OCI-LY3 (cell line): ENCODE results near the gene OR8G5.
"Not testable (repeated sequence)": the region's sequence is repeated elsewhere in the genome, so short reads cannot be mapped to it uniquely, and the experiment has no call there.

Source experiments
- H2AFZ ChIP-seq: fragments of 200-600, 300-600 bp; shearing (Covaris generic); 2 replicates; pipeline ENCODE4 v1.6.0; 2014; ENCODE audit warnings: antibody characterized with exemption, low read depth, low read length
- H3K27ac ChIP-seq: fragments of 200-600, 300-600 bp; sonication (generic); 2 replicates; pipeline ENCODE4 v1.5.1; 2014; ENCODE audit warnings: mild to moderate bottlenecking, low read length, moderate library complexity, mixed read lengths
- H3K27me3 ChIP-seq: fragments of 200-600, 300-600 bp; sonication (generic); 2 replicates; pipeline ENCODE4 v1.6.1; 2014; ENCODE audit warnings: low read depth, low read length, mixed read lengths
- H3K36me3 ChIP-seq: fragments of 200-600, 300-600 bp; sonication (generic); replicated peaks from 2 replicates; pipeline ENCODE3; 2014; ENCODE audit warnings: low read depth, low read length, mixed read lengths
- H3K4me1 ChIP-seq: fragments of 300-600, 200-600 bp; sonication (generic); 2 replicates; pipeline ENCODE4 v1.6.1; 2014; ENCODE audit warnings: low read length, mixed read lengths
- H3K4me2 ChIP-seq: fragments of 200-600, 300-600 bp; sonication (generic); 2 replicates; pipeline ENCODE4 v1.6.1; 2014; ENCODE audit warnings: low read length, mixed read lengths
- H3K4me3 ChIP-seq: fragments of 300-600, 200-600 bp; sonication (generic); 2 replicates; pipeline ENCODE4 v1.5.1; 2014; ENCODE audit warnings: antibody characterized with exemption, mild to moderate bottlenecking, low read length, moderate library complexity
- H3K79me2 ChIP-seq: fragments of 300-600, 200-600 bp; shearing (Covaris generic); 2 replicates; pipeline ENCODE4 v1.6.1; 2014; ENCODE audit warnings: mild to moderate bottlenecking, low read length, mixed read lengths
- H3K9ac ChIP-seq: fragments of 300-600, 200-600 bp; shearing (Covaris generic); 2 replicates; pipeline ENCODE4 v1.6.0; 2014; ENCODE audit warnings: mild to moderate bottlenecking, low read length, moderate library complexity
- H3K9me3 ChIP-seq: fragments of 200-600, 300-600 bp; shearing (Covaris generic); 2 replicates; pipeline ENCODE4 v1.6.1; 2014; ENCODE audit warnings: low read length, mixed read lengths; ENCODE audit not compliant: insufficient read depth
- H4K20me1 ChIP-seq: fragments of 200-600, 300-600 bp; sonication (generic); 2 replicates; pipeline ENCODE4 v1.6.1; 2016; ENCODE audit warnings: low read length, mixed read lengths; ENCODE audit not compliant: insufficient read depth
- EZH2phosphoT487 ChIP-seq: fragments of 200-600 bp; shearing (Covaris generic); IDR thresholded peaks from 2 replicates; pipeline ENCODE4 v1.6.1; 2018; ENCODE audit warnings: antibody characterized with exemption, mixed run types, low read depth
- TF ChIP-seq, protein P1 (sequence below): fragments of 200-600, 300-600 bp; sonication (generic); IDR thresholded peaks from 2 replicates; pipeline ENCODE4 v1.5.1; 2014; ENCODE audit warnings: antibody characterized with exemption, low read length, low read depth

OR8G5 gene

DNA sequence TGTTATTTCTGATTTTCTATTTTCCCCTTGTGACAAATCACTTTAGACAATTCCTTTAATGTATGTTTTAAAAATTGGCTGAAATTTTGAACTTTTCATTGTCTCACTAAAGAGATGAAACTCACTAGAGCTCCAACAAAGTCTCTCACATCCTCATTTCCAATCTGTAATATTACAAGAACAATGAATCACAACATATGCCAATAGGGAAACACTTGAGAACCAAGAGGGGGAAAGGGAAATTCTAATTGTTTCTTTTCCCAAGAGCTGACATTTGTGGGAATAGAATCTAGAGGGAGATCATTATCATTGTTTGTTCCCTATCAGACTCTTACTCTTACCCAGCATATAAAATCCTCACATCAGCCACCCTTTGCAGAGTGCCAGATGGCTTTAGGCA, 44.9 kb upstream of the OR8G5 start:
- Histone ChIP-seq H3K9ac (no peak overlapping the region), H3K4me2 (no peak overlapping the region), H3K27me3 (no peaks in the 10 kb centered on the region), H3K79me2 (no peaks in the 10 kb centered on the region), H4K20me1 (no peaks in the 10 kb centered on the region), H2AFZ (no peak overlapping the region), H3K4me3 (no peak overlapping the region), H3K4me1 (no peaks in the 10 kb centered on the region), H3K9me3 (no peaks in the 10 kb centered on the region), H3K27ac (no peak overlapping the region), H3K36me3 (no peaks in the 10 kb centered on the region)
- TF ChIP-seq, protein P1, sequence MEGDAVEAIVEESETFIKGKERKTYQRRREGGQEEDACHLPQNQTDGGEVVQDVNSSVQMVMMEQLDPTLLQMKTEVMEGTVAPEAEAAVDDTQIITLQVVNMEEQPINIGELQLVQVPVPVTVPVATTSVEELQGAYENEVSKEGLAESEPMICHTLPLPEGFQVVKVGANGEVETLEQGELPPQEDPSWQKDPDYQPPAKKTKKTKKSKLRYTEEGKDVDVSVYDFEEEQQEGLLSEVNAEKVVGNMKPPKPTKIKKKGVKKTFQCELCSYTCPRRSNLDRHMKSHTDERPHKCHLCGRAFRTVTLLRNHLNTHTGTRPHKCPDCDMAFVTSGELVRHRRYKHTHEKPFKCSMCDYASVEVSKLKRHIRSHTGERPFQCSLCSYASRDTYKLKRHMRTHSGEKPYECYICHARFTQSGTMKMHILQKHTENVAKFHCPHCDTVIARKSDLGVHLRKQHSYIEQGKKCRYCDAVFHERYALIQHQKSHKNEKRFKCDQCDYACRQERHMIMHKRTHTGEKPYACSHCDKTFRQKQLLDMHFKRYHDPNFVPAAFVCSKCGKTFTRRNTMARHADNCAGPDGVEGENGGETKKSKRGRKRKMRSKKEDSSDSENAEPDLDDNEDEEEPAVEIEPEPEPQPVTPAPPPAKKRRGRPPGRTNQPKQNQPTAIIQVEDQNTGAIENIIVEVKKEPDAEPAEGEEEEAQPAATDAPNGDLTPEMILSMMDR, result no peak
- no peak for TF ChIP-seq EZH2phosphoT487

DNA sequence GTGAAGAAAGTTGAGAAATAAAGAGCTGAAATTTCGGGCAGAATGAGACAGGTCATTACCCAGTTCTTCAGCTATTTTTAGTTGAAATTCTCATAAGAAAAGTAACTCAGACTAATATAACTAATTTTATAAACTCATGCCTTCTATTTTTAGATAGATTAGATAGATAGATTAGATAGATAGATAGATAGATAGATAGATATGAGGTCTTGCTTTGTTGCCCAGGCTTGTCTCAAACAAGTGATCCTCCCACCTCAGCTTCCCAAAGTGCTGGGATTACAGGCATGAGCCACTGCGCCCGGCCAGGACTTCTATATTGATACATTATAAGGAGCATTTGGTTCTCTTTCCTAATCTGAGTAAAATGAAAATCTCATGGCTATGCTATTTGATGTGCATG, 42.1 kb upstream of the OR8G5 start:
- Histone ChIP-seq H2AFZ (no peak overlapping the region), H3K9me3 (no peaks in the 10 kb centered on the region), H4K20me1 (no peaks in the 10 kb centered on the region), H3K36me3 (no peaks in the 10 kb centered on the region), H3K9ac (no peak overlapping the region), H3K4me1 (no peaks in the 10 kb centered on the region), H3K27me3 (no peaks in the 10 kb centered on the region), H3K27ac (no peak overlapping the region), H3K4me2 (no peak overlapping the region), H3K4me3 (no peak overlapping the region), H3K79me2 (no peaks in the 10 kb centered on the region)
- TF ChIP-seq, protein P1, result no peak

DNA sequence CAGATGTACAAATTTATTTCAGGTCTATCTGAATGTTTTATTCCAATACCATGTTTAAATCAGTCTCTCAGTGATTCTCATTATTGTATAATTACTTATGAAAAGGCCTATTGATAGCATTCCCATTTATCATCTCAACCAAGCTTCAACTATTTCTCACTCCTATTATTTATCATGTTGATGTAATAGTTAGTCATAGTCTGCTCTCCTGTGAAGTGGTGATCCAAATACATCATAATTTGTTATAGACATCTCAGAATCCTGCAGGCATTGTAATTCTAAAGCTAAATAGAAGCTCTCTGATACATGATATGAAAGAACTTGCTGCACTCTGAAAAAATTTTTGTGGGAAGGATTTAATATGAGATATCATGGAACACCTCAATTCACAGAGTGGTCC, 37.0 kb upstream of the OR8G5 start:
- H3K36me3 ChIP-seq, result no peaks in the 10 kb centered on the region
- TF ChIP-seq, protein P1, result no peak
- no peak for TF ChIP-seq EZH2phosphoT487
- no peaks in the 10 kb centered on the region for H3K27me3 ChIP-seq
- no peak overlapping the region for H3K4me2 ChIP-seq
- no peaks in the 10 kb centered on the region for H3K4me1 ChIP-seq
- no peak overlapping the region for H3K9ac ChIP-seq
- H4K20me1 ChIP-seq, result no peaks in the 10 kb centered on the region
- H3K4me3 ChIP-seq, result no peak overlapping the region
- H3K79me2 ChIP-seq, result no peaks in the 10 kb centered on the region
- H2AFZ ChIP-seq, result no peak overlapping the region
- no peak overlapping the region for H3K27ac ChIP-seq
- H3K9me3 ChIP-seq, result no peaks in the 10 kb centered on the region

DNA sequence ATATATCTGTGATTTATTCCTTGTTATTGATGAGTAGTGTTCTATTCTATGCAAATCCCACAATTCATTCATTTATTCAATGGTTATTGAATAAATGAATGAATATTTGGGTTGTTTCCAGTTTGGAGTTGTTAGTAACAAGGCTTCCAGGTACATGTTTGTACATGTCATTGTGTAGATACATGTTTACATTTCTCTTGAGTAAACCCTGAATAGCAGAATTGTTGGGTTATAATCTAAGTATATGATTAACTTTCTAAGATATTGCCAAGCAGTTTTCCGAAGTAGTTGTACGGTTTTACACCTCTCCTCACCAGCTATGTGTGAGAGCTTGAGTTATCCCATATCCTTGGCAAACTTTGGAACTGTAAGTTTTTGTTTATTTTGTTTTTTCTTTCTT, 33.8 kb upstream of the OR8G5 start:
- Histone ChIP-seq H3K4me1 (peaks cover 6% of the 10 kb centered on the region), H3K9ac (no peak overlapping the region), H3K36me3 (no peaks in the 10 kb centered on the region), H3K27ac (no peak overlapping the region), H3K9me3 (no peaks in the 10 kb centered on the region), H4K20me1 (no peaks in the 10 kb centered on the region), H3K4me2 (no peak overlapping the region), H3K4me3 (no peak overlapping the region), H3K79me2 (no peaks in the 10 kb centered on the region), H3K27me3 (no peaks in the 10 kb centered on the region), H2AFZ (no peak overlapping the region)
- TF ChIP-seq, protein P1, result no peak
- TF ChIP-seq EZH2phosphoT487, result no peak

DNA sequence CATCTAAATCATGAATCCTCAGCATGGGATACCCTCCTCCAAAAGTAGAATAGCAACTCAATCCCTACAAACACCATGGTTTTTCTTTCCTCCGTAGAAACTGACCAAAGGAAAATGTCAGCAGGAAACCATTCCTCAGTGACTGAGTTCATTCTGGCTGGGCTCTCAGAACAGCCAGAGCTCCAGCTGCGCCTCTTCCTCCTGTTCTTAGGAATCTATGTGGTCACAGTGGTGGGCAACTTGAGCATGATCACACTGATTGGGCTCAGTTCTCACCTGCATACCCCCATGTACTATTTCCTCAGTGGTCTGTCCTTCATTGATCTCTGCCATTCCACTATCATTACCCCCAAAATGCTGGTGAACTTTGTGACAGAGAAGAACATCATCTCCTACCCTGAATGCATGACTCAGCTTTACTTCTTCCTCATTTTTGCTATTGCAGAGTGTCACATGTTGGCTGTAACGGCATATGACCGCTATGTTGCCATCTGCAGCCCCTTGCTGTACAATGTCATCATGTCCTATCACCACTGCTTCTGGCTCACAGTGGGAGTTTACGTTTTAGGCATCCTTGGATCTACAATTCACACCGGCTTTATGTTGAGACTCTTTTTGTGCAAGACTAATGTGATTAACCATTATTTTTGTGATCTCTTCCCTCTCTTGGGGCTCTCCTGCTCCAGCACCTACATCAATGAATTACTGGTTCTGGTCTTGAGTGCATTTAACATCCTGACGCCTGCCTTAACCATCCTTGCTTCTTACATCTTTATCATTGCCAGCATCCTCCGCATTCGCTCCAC, 31.4 kb upstream of the OR8G5 start:
- H3K36me3 ChIP-seq, H4K20me1 ChIP-seq, H3K79me2 ChIP-seq, H3K4me1 ChIP-seq, H3K9me3 ChIP-seq, H3K27me3 ChIP-seq, H2AFZ ChIP-seq, H3K4me2 ChIP-seq, H3K4me3 ChIP-seq, H3K9ac ChIP-seq, H3K27ac ChIP-seq: not testable (repeated sequence)
